Endothelial cell of umbilical vein (primary cell): ENCODE results near the gene INSIG2. TPM values are rescaled to one million over a fixed set of nuclear protein-coding genes. Genes with fewer than 3 reads are reported as not detected.
"Not testable (repeated sequence)": the region's sequence is repeated elsewhere in the genome, so short reads cannot be mapped to it uniquely, and the experiment has no call there.

Experiments
- BruUV-seq: library from RNA; stranded (reverse); fragments of 400-500 nt; replicated peaks from 2 replicates; lab custom pipeline; 2021; lab: Mats Ljungman, UMichigan
- CTCF ChIA-PET: fragments of 300-600, 350-600 bp; sonication (Branson Sonifier 250); formaldehyde crosslinking; loops from one replicate; lab custom pipeline; 2021; ENCODE audit warnings: antibody characterized with exemption, inconsistent platforms; lab: Charles Lee
- POLR2A ChIA-PET: fragments of 300-600, 350-600 bp; sonication (Branson Sonifier 250); formaldehyde crosslinking; loops from one replicate; lab custom pipeline; 2021; ENCODE audit warnings: antibody characterized with exemption, inconsistent platforms; lab: Charles Lee
- DNase-seq: peaks from one replicate; pipeline ENCODE4 v3.0.0-alpha.2; 2011; ENCODE audit warnings: low read depth, low spot score
- FAIRE-seq: peaks from 2 replicates; lab custom pipeline; 2011; peaks lifted over from hg19 to GRCh38; lab: Jason Lieb, UNC
- H2AFZ ChIP-seq: 2 replicates; pipeline ENCODE4 v1.6.0; 2012; ENCODE audit warnings: low read depth, low read length, control low read depth, inconsistent platforms
- H3K27ac ChIP-seq: 2 replicates; pipeline ENCODE4 v1.5.1; 2011; ENCODE audit warnings: low read depth, mild to moderate bottlenecking, control low read depth, low read length, moderate library complexity; ENCODE audit not compliant: insufficient read depth
- H3K27me3 ChIP-seq, 2 experiments: 2 replicates each; pipeline versions ENCODE4 v1.6.0 to v1.6.1; 2011; ENCODE audit warnings: low read length in 2 of 2, mixed read lengths in 1 of 2; ENCODE audit not compliant: control insufficient read depth in 2 of 2, insufficient read depth in 2 of 2
- H3K36me3 ChIP-seq, 2 experiments: 2 replicates in 1 of 2; 3 replicates in 1 of 2; pipeline ENCODE4 v1.5.1; 2011; ENCODE audit warnings: low read length in 2 of 2, mild to moderate bottlenecking in 1 of 2, moderate library complexity in 1 of 2; ENCODE audit not compliant: control insufficient read depth in 2 of 2, insufficient read depth in 2 of 2; ENCODE audit errors: extremely low read depth in 1 of 2
- H3K4me1 ChIP-seq: 3 replicates; pipeline ENCODE4 v1.5.1; 2011; ENCODE audit warnings: mild to moderate bottlenecking, low read length; ENCODE audit not compliant: control insufficient read depth, insufficient read depth; ENCODE audit errors: extremely low read depth
- H3K4me2 ChIP-seq: 2 replicates; pipeline ENCODE4 v1.6.1; 2011; ENCODE audit warnings: low read length, control low read depth, mixed read lengths; ENCODE audit not compliant: insufficient read depth
- H3K4me3 ChIP-seq, 3 experiments: fragments of 200-600 bp in 1 of 3; sonication (generic), shearing (Covaris generic) in 1 of 3; replicated peaks in 1 of 3; 2 replicates each; pipeline ENCODE4 v1.5.1; 2011 to 2016; ENCODE audit warnings: control low read depth in 3 of 3, low read length in 3 of 3, mild to moderate bottlenecking in 2 of 3, inconsistent platforms in 1 of 3, low read depth in 1 of 3, moderate library complexity in 1 of 3; ENCODE audit not compliant: insufficient read depth in 1 of 3
- H3K79me2 ChIP-seq: 2 replicates; pipeline ENCODE4 v1.6.0; 2012; ENCODE audit warnings: low read length, inconsistent platforms; ENCODE audit not compliant: control insufficient read depth, insufficient read depth
- H3K9ac ChIP-seq: replicated peaks from 2 replicates; pipeline ENCODE3; 2011; ENCODE audit warnings: low read length, control low read depth; ENCODE audit not compliant: insufficient read depth; ENCODE audit errors: extremely low read depth
- H3K9me1 ChIP-seq: replicated peaks from 3 replicates; pipeline ENCODE4 v1.6.0; 2011; ENCODE audit warnings: mild to moderate bottlenecking, low read length; ENCODE audit not compliant: control insufficient read depth, insufficient read depth; ENCODE audit errors: extremely low read depth
- H3K9me3 ChIP-seq: replicated peaks from 2 replicates; pipeline ENCODE4 v1.5.1; 2012; ENCODE audit warnings: low read length, inconsistent platforms; ENCODE audit not compliant: control insufficient read depth, insufficient read depth
- H4K20me1 ChIP-seq: replicated peaks from 2 replicates; pipeline ENCODE3; 2011; ENCODE audit warnings: mild to moderate bottlenecking, low read length; ENCODE audit not compliant: control insufficient read depth, insufficient read depth; ENCODE audit errors: extremely low read depth
- EZH2 ChIP-seq: IDR thresholded peaks from 2 replicates; pipeline ENCODE4 v1.6.1; 2012; ENCODE audit warnings: borderline replicate concordance, low read depth, mild to moderate bottlenecking, moderate library complexity, low read length, inconsistent platforms; ENCODE audit not compliant: severe bottlenecking
- FOS ChIP-seq: IDR thresholded peaks from 2 replicates; pipeline ENCODE4 v1.6.1; 2011; ENCODE audit warnings: mild to moderate bottlenecking, low read length, moderate library complexity, borderline replicate concordance; ENCODE audit not compliant: insufficient read depth
- GATA2 ChIP-seq: IDR thresholded peaks from 2 replicates; pipeline ENCODE4 v1.7.0; 2011; ENCODE audit warnings: low read depth, mild to moderate bottlenecking, moderate library complexity, mixed read lengths, low read length; ENCODE audit not compliant: insufficient read length, insufficient read depth
- JUN ChIP-seq: IDR thresholded peaks from 2 replicates; pipeline ENCODE4 v1.6.1; 2011; ENCODE audit warnings: borderline replicate concordance, low read depth; ENCODE audit not compliant: insufficient read length, insufficient read depth
- MYC ChIP-seq: IDR thresholded peaks from one replicate; pipeline ENCODE4 v1.6.1; 2011; ENCODE audit warnings: mild to moderate bottlenecking, low read depth, low read length
- POLR2A ChIP-seq: IDR thresholded peaks from 2 replicates; pipeline ENCODE4 v1.6.1; 2012; ENCODE audit warnings: low read depth, mild to moderate bottlenecking, control low read depth, low read length
- POLR2AphosphoS5 ChIP-seq: IDR thresholded peaks from 2 replicates; pipeline ENCODE4 v1.6.1; 2012; ENCODE audit warnings: low read depth, mild to moderate bottlenecking, control low read depth, low read length, moderate library complexity; ENCODE audit not compliant: insufficient read depth
- dilution Hi-C: fragments of 300-500 bp; cut with MboI; formaldehyde crosslinking; loops from one replicate; pipeline ENCODE4 v1.15.0; 2019; ENCODE audit warnings: low sequenced_read_pairs; ENCODE audit not compliant: extremely low pct_ligation_motif_present
- intact Hi-C: fragments of 100-400 bp; cut with micrococcal nuclease; formaldehyde crosslinking; loops from one replicate; pipeline ENCODE4 v1.10.0; 2022
- polyA plus RNA-seq, 4 experiments: library from polyadenylated mRNA; depleted of rRNA in 3 of 4; stranded (reverse) in 3 of 4; unstranded in 1 of 4; fragments of >200 nt; gene quantifications; 2 replicates each; pipeline versions ENCODE4 v1.2.1 to v1.2.3, GENCODE V29; 2011 to 2012; ENCODE audit warnings: missing spikeins in 1 of 4
- total RNA-seq: library from RNA; stranded (reverse); gene quantifications from 2 replicates; pipeline ENCODE4 v1.2.3, GENCODE V29; 2021
- TF ChIP-seq, protein P1 (sequence below), 2 donors: IDR thresholded peaks; 1 replicate in 1 of 2; 2 replicates in 1 of 2; pipeline ENCODE4 v1.5.1; 2011; ENCODE audit warnings: low read length in 2 of 2, mild to moderate bottlenecking in 2 of 2, moderate library complexity in 2 of 2, control low read depth in 1 of 2, inconsistent platforms in 1 of 2, low read depth in 1 of 2; ENCODE audit not compliant: insufficient read depth in 1 of 2; ENCODE audit errors: extremely low read depth in 1 of 2
- TF ChIP-seq, protein P2 (sequence below): IDR thresholded peaks from 2 replicates; pipeline ENCODE4 v1.6.1; 2011; ENCODE audit not compliant: insufficient read depth, insufficient read length

The INSIG2 gene
- total and polyA plus RNA-seq, 2 donors (not counting 3 experiments of a cell fraction or from before 2014, with no cell fraction given), result 24.1 to 26.9 TPM

DNA sequence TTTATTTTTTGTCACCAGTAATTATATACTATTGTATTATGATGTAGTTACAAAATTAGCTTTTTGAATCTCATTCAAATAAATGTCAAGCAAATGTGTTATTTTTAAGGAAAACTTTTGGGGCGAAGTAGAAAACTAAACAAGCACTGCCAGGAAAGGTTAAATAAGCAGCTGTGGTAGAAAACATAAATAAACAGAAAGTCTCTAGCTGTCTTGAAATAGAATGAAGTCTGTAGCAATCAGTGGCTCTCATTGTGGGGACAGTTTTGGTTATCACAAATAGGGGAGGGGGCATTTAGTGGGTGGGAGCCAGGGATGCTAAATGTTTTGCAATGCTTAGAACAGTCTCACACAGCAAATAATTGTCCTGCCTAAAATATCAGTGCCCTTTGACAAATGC lies 3.4 kb downstream of the INSIG2 start:
- DNase-seq, result no peak
- H3K27ac ChIP-seq, result no peak overlapping the region
- H3K9me3 ChIP-seq, result no peaks in the 10 kb centered on the region
- peaks cover 69% of the 10 kb centered on the region for H3K79me2 ChIP-seq
- dilution Hi-C loops (no loop called here), intact Hi-C loops (loop anchor here (1.0 kb wide), 1 partner anchor 12 kb away; no protein-coding TSS in a partner anchor)
- no peak overlapping the region for H3K4me2 ChIP-seq
- no peak for FAIRE-seq
- H3K36me3 ChIP-seq, result no peaks in the 10 kb centered on the region
- H3K4me1 ChIP-seq, result peaks cover 20% of the 10 kb centered on the region
- H3K9ac ChIP-seq, result no peak overlapping the region
- peaks cover 3% of the 10 kb centered on the region for H4K20me1 ChIP-seq
- BruUV-seq, result no TSS peak
- TF ChIP-seq, protein P1, sequence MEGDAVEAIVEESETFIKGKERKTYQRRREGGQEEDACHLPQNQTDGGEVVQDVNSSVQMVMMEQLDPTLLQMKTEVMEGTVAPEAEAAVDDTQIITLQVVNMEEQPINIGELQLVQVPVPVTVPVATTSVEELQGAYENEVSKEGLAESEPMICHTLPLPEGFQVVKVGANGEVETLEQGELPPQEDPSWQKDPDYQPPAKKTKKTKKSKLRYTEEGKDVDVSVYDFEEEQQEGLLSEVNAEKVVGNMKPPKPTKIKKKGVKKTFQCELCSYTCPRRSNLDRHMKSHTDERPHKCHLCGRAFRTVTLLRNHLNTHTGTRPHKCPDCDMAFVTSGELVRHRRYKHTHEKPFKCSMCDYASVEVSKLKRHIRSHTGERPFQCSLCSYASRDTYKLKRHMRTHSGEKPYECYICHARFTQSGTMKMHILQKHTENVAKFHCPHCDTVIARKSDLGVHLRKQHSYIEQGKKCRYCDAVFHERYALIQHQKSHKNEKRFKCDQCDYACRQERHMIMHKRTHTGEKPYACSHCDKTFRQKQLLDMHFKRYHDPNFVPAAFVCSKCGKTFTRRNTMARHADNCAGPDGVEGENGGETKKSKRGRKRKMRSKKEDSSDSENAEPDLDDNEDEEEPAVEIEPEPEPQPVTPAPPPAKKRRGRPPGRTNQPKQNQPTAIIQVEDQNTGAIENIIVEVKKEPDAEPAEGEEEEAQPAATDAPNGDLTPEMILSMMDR (IDR thresholded peaks at IDR 0.05; ENCODE audit: extremely low read depth in 1 of 2, insufficient read depth in 1 of 2, low read depth in 1 of 2, low read length in 2 of 2), result no peak
- no peak for TF ChIP-seq JUN
- TF ChIP-seq GATA2, result no peak
- no peak for TF ChIP-seq MYC
- no peak for TF ChIP-seq POLR2A
- no peak for TF ChIP-seq POLR2AphosphoS5
- TF ChIP-seq, protein P2, sequence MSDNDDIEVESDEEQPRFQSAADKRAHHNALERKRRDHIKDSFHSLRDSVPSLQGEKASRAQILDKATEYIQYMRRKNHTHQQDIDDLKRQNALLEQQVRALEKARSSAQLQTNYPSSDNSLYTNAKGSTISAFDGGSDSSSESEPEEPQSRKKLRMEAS, result no peak
- no peak for TF ChIP-seq FOS
- no peak for TF ChIP-seq EZH2
- ChIA-PET POLR2A (no interaction called here), CTCF (interaction anchor here (0.7 to 1.4 kb wide), 4 partner anchors 10 to 45 kb away, joined by 3 to 6 read pairs (median 3); no protein-coding TSS in a partner anchor)
- no peak overlapping the region for H2AFZ ChIP-seq
- no peak overlapping the region for H3K4me3 ChIP-seq
- H3K27me3 ChIP-seq, result peaks cover 0 to 2% of the 10 kb centered on the region in 2 experiments
- H3K9me1 ChIP-seq, result no peaks in the 10 kb centered on the region

DNA sequence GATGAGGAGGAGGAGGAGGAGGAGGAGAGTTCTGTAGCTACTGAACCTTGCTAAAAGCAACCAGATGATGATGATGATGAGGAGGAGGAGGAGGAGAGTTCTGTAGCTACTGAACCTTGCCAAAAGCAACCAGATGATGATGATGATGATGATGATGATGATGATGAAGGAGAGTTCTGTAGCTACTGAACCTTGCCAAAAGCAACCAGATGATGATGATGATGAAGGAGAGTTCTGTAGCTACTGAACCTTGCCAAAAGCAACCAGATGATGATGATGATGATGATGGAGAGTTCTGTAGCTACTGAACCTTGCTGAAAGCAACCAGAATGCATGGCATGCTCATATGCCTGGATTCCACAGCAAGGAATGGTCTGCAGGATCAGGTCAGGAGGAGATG lies 5.8 kb downstream of the INSIG2 start:
- Histone ChIP-seq H3K4me1 (peaks cover 22% of the 10 kb centered on the region), H3K79me2 (peaks cover 74% of the 10 kb centered on the region)
- H3K9me1 ChIP-seq, H2AFZ ChIP-seq, dilution Hi-C loops, H3K4me3 ChIP-seq, DNase-seq, H3K9me3 ChIP-seq, H3K27ac ChIP-seq, H3K4me2 ChIP-seq, BruUV-seq, H3K36me3 ChIP-seq, H3K9ac ChIP-seq, FAIRE-seq, H4K20me1 ChIP-seq, H3K27me3 ChIP-seq, intact Hi-C loops: not testable (repeated sequence)
- CTCF ChIA-PET, result interaction anchor here (1.8 kb wide), 1 partner anchor 47 kb away, joined by 4 read pairs; no protein-coding TSS in a partner anchor
- POLR2A ChIA-PET, result interaction anchor here (1.1 kb wide), 1 partner anchor 29 kb away, joined by 3 read pairs; no protein-coding TSS in a partner anchor
